HG03103 (cell line): ENCODE measurements around the gene CAMP.
"Not testable (repeated sequence)": the region's sequence is repeated elsewhere in the genome, so short reads cannot be mapped to it uniquely, and the experiment has no call there.

Experiments used
- ATAC-seq: cut with Tn5 transposase; IDR thresholded peaks from one replicate; pipeline ENCODE4 v1.9.1; 2021; ENCODE audit warnings: low read depth; ENCODE audit not compliant: unreplicated experiment

The CAMP gene

DNA sequence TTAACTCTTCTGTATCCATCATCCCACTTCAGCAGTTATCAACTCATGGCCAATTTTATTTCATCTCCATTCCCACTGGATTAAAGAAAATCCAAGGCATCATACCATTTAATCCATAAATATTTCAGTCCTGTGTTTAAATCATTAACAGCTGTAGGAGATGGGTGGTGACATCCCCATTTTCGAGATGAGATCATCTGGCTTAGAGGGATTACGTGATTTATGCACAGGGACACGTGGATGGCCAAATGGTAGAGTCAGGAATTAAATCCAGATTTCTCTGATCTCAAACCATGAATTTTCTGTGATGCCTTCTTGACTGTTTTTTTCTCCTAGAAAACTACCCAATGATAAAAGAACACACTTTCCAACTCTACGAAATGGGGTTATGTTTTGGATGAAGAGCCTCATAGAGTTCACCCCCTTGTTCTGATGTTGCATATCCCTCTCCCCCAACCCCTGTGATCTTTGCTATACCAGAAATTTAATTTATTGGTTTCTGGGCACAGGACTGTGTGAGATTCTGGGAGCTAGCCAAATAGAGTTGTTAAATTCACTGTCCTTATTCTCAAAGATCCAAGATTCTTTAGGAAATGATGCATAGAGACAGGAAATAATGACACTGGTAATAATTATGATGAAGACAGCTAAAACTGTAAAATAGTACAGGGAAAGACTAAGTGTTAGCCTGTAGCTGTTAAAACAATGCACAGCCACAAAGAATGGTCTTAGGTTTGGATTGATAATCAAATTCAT is 25.0 kb downstream of the CAMP start:
- ATAC-seq = no peak

DNA sequence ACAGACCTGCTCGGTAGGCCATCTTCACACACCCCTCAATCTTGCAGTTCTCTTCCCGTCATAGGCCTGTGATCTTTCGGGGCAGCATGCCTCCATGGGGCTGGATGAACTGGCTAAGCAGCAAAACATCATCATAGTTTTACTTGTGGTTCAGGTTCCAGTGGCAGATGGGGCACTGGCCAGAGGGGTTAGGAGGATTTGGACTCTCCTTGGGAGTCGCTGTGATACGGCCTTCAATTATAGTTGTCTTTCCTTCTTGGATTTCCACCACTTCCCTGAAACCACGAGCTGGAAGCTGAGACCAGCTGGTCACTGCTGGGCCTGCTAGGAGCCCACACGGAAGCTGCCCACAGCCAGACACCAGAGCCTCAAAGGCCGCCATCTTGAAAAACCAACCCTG is 33.3 kb downstream of the CAMP start:
- ATAC-seq = no peak

DNA sequence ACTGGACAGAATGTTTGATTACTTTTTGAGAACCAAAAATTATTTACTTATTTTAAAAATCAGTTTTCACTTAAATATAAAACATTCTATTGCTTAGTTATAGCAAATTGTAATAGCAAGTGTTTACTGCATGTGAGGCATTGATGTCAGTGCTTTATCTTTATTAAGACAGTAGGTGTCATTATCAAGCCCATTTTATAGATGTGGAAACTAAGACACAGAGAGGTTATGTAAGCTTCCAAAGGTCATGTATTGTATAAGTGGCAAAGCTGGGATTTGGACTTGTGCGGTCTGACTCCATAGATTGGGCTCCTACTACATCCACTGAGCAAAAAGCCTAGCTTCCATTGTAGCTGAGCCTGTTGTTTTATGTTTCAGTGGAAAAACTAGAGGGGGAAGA is 35.2 kb downstream of the CAMP start:
- no peak for ATAC-seq

DNA sequence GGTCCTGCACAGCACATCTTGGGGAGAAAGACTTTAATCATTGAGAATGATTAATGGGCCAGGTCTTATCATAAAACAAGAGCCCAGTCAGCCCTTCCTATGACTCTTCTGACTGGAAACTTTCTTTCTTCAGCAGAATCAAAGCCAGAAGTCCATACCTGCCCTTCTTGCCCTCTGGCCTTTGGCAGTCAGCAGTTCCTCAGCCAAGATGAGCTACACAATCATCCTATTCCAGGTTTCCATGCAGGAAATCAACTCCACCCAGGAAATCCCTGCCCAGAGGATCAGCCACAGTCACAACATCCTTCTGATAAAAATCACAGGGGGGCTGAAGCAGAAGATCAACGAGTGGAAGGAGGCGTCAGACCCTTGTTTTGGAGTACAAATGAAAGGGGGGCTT is 44.5 kb downstream of the CAMP start:
- ATAC-seq = no peak

DNA sequence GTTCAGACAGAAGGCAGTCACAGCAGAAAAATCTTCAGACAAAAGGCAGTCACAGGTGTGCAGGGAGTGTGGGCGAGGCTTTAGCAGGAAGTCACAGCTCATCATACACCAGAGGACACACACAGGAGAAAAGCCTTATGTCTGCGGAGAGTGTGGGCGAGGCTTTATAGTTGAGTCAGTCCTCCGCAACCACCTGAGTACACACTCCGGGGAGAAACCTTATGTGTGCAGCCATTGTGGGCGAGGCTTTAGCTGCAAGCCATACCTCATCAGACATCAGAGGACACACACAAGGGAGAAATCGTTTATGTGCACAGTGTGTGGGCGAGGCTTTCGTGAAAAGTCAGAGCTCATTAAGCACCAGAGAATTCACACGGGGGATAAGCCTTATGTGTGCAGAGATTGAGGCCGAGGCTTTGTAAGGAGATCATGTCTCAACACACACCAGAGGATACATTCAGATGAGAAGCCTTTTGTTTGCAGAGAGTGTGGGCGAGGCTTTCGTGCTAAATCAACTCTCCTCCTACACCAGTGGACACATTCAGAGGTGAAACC is 45.2 kb downstream of the CAMP start:
- ATAC-seq = no peak

DNA sequence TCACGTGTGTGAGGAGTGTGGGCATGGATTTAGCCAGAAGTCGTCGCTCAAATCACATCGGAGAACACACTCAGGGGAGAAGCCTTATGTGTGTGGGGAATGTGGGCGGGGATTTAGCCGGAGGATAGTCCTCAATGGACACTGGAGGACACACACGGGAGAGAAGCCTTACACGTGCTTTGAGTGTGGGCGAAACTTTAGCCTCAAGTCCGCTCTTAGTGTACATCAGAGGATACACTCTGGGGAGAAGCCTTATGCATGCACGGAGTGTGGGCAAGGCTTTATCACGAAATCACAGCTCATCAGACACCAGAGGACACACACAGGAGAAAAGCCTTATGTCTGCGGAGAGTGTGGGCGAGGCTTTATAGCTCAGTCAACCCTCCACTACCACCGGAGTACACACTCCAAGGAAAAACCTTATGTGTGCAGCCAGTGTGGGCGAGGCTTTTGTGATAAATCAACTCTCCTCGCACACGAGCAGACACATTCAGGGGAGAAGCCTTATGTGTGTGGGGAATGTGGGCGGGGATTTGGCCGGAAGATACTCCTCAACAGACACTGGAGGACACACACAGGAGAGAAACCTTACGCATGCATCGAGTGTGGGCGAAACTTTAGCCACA is 45.8 kb downstream of the CAMP start:
- ATAC-seq = no peak

DNA sequence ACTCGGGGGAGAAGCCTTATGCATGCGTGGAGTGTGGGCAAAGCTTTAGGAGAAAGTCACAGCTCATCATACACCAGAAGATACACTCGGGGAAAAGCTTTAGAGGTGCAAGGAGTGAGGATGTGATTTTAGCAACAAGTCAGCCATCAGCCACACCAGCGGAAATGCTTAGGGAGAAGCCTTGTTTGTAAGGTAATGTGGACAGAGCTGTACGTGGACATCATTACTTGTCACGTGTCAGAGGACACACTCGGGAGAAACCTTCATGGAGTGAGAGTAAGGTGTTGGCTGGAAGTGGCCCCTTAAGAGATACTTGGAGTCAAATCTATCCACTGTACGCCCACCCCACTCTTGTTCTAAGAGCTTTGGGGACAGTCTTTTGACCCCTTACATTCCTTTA is 46.3 kb downstream of the CAMP start:
- no peak for ATAC-seq

DNA sequence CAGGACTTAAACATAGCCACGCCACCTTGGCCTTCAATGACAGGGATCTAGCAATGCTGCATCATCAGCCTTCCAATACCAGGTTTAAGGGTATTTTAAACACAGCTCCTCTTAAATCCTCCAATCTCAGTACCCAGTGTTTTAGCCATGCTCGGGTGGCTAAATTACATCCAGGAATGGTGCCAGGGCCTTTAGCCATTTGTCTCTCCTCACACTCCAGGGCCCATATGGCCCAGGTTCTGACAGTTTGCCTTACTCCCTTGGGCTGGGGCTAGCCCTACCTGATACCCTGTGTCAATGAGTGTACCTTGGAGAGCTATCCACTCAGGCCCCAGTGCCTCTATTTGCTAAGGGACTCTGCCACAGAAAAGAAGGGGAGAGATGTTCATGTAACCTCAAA is 47.0 kb downstream of the CAMP start:
- no peak for ATAC-seq

DNA sequence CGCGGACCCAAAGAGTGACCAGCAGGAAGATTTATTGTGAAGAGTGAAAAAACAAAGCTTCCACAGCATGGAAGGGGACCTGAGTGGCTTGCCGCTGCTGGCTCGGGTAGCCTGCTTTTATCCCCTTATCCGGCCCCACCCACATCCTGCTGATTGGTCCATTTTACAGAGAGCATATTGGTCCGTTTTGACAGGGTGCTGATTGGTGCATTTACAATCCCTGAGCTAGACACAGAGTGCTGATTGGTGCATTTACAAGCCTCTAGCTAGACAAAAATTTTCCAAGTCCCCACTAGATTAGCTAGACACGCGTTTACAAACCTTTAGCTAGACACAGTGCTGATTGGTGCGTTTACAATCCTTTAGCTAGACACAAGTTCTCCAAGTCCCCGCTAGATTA is 47.9 kb downstream of the CAMP start:
- not testable (repeated sequence) for ATAC-seq

DNA sequence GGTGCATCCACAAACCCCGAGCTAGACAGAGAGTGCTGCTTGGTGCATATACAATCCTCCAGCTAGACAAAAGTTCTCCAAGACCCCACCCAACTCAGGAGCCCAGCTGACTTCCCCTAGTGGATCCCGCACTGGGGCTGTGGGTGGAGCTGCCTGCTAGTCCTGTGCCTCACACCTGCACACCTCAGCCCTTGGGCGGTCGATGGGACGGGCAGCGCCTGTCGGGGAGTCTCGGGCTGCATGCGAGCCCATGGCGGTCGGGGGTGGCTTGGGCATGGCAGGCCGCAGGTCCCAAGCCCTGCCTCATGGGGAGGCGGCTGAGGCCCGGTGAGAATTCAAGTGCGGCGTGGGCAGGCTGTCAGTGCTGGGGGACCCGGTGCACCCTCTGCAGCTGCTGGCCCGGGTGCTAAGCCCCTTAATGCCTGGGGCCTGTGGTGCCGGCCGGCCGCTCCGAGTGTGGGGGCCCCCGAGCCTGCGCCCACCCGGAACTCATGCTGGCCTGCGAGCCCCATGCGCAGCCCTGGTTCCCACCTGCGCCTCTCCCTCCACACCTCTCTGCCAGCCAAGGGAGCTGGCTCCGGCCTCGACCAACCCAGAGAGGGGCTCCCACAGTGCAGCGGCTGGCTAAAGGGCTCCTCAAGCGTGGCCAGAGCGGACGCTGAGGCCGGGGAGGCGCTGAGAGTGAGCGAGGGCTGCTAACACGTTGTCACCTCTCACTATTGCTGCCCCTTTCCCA is 48.6 kb downstream of the CAMP start:
- ATAC-seq = no peak

DNA sequence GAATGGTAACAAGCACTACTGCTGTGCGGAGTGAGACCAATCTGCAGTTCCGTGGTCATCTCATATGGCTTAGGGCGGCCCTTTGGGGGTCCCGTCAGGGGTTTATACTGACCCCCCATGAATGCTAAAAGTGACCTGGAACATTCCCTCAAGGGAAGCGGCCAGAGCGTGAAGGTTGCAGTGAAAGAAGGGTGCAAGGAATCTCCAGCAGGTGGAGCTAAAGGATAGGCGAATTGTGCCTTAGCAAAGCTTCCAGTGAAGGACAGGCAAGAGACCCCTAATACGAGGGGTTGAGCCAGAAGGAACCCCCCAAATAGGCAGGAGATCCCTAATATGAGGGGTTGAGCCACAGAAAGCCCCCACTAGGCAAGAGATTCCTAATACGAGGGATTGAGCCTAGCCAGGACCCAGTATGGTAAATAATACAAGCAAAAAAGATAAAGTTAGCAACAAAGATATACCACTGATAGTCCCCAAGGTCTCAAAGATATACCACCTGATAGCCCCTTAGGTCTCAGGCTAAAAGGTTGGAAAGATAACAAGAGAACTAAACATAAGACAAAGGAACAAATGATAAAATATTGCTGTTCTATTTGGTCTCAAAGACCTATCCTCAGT is 50.4 kb downstream of the CAMP start:
- ATAC-seq = no peak

DNA sequence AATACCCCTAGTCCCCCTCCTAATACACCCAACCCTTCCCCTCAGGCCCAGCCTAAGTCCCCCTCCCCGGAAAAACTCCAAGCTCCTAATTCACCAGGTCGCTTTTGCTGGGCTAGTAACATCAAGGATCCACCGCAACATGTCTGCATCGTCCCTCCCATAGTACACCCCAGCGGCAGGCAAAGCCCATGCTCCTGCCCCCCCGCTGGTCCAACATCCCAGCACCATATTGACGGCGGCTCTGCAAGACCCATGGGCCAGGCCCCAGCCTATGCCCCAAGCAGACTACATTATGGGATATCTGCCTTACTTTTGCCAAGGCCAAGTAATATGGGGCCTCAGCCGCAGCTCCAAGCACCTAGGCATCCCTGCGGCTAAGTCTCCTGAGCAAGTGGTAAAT is 51.2 kb downstream of the CAMP start:
- no peak for ATAC-seq
